GM12878 (cell line): ENCODE data around the gene IQCF6. TPM values are rescaled to one million over a fixed set of nuclear protein-coding genes. Genes with fewer than 3 reads are reported as not detected.

ENCODE experiments used
- ATAC-seq: fragments of 200-7000 bp; cut with Tn5 transposase; 3 replicates; pipeline ENCODE4 v1.9.1; 2020; ENCODE audit warnings: mild to moderate bottlenecking, moderate library complexity
- BruUV-seq: library from RNA; stranded (reverse); fragments of 400-500 nt; replicated peaks from 2 replicates; lab custom pipeline; 2021; lab: Mats Ljungman, UMichigan
- CTCF ChIA-PET: fragments of 300-600 bp; sonication (Branson Sonifier 250); formaldehyde crosslinking; extraction: SDS; loops from one replicate; lab custom pipeline; 2021; ENCODE audit warnings: inconsistent platforms; lab: Yijun Ruan, JAX
- POLR2A ChIA-PET: fragments of 350-600 bp; formaldehyde crosslinking; extraction: SDS; loops from one replicate; lab custom pipeline; 2021; ENCODE audit warnings: inconsistent platforms; lab: Charles Lee
- RAD21 ChIA-PET: fragments of 300-600 bp; sonication (Branson Sonifier 250); formaldehyde crosslinking; loops from one replicate; lab custom pipeline; 2023; ENCODE audit warnings: antibody characterized with exemption; ENCODE audit not compliant: unreplicated experiment; lab: Charles Lee
- SMC1A ChIA-PET: fragments of 300-600 bp; sonication (Branson Sonifier 250); formaldehyde crosslinking; loops from one replicate; lab custom pipeline; 2023; ENCODE audit not compliant: unreplicated experiment, uncharacterized antibody; lab: Charles Lee
- DNase-seq: peaks from one replicate; pipeline ENCODE4 v3.0.0-alpha.2; 2011; ENCODE audit warnings: low read depth, low spot score
- FAIRE-seq: peaks from 3 replicates; lab custom pipeline; 2011; peaks lifted over from hg19 to GRCh38; lab: Jason Lieb, UNC
- H2AFZ ChIP-seq: 2 replicates; pipeline ENCODE4 v1.6.0; 2011; ENCODE audit warnings: low read depth, low read length, control low read depth; ENCODE audit not compliant: control insufficient read depth
- H3K27ac ChIP-seq: 2 replicates; pipeline ENCODE4 v1.5.1; 2011; ENCODE audit warnings: control low read depth; ENCODE audit not compliant: control insufficient read depth, insufficient read depth
- H3K27me3 ChIP-seq, 2 experiments: replicated peaks in 1 of 2; 2 replicates each; pipeline versions ENCODE4 v1.6.0 to v1.6.1; 2011; ENCODE audit warnings: low read length in 1 of 2; ENCODE audit not compliant: control insufficient read depth in 2 of 2, insufficient read depth in 2 of 2
- H3K36me3 ChIP-seq, 2 experiments: 2 replicates each; pipeline ENCODE4 v1.5.1; 2011; ENCODE audit warnings: low read length in 1 of 2; ENCODE audit not compliant: control insufficient read depth in 2 of 2, insufficient read depth in 2 of 2
- H3K4me1 ChIP-seq: 2 replicates; pipeline ENCODE4 v1.6.1; 2011; ENCODE audit warnings: mild to moderate bottlenecking, low read length, moderate library complexity, mixed read lengths; ENCODE audit not compliant: control insufficient read depth, insufficient read depth
- H3K4me2 ChIP-seq: 2 replicates; pipeline ENCODE4 v1.6.0; 2011; ENCODE audit warnings: control low read depth; ENCODE audit not compliant: control insufficient read depth, insufficient read depth
- H3K4me3 ChIP-seq: fragments of 200-600 bp; sonication (generic); 2 replicates; pipeline ENCODE4 v1.5.1; 2016
- H3K79me2 ChIP-seq: 2 replicates; pipeline ENCODE4 v1.6.0; 2011; ENCODE audit warnings: low read length; ENCODE audit not compliant: control insufficient read depth, insufficient read depth
- H3K9ac ChIP-seq: 2 replicates; pipeline ENCODE4 v1.8.0; 2011; ENCODE audit warnings: low read length, control low read depth, mixed read lengths; ENCODE audit not compliant: control insufficient read depth, insufficient read depth
- H3K9me3 ChIP-seq: replicated peaks from 3 replicates; pipeline ENCODE4 v1.5.1; 2011; ENCODE audit warnings: mild to moderate bottlenecking, low read length; ENCODE audit not compliant: control insufficient read depth, insufficient read depth
- H4K20me1 ChIP-seq: 2 replicates; pipeline ENCODE4 v1.6.0; 2011; ENCODE audit not compliant: control insufficient read depth, insufficient read depth
- RAD21 ChIP-seq: IDR thresholded peaks from 2 replicates; pipeline ENCODE4 v1.6.1; 2011; ENCODE audit warnings: mild to moderate bottlenecking, low read depth, low read length, moderate library complexity; ENCODE audit not compliant: insufficient read depth
- SMAD5 ChIP-seq: IDR thresholded peaks from 2 replicates; pipeline ENCODE4 v1.6.1; 2016; ENCODE audit warnings: antibody characterized with exemption, low read depth
- SMC3 ChIP-seq: IDR thresholded peaks from 2 replicates; pipeline ENCODE4 v1.6.1; 2011; ENCODE audit warnings: low read length, improper control_type of control experiment, borderline replicate concordance
- WRNIP1 ChIP-seq: IDR thresholded peaks from 2 replicates; pipeline ENCODE4 v1.6.1; 2011; ENCODE audit warnings: low read depth, low read length, improper control_type of control experiment, borderline replicate concordance
- WGBS: methylation state at CpG from one replicate; pipeline ENCODE4 v1.1.6; 2016; ENCODE audit warnings: low lambda C conversion rate; ENCODE audit not compliant: insufficient replicate concordance, insufficient coverage; ENCODE audit errors: missing lambda C conversion rate; 5-methylcytosine and 5-hydroxymethylcytosine counted together
- in situ Hi-C: fragments of 300-500 bp; cut with MboI; formaldehyde crosslinking; loops from 9 replicates; pipeline ENCODE4 v1.14.3; 2018; ENCODE audit warnings: mixed read lengths
- intact Hi-C: fragments of 100-400 bp; cut with micrococcal nuclease; formaldehyde crosslinking; loops from one replicate; pipeline ENCODE4 v1.14.2; 2022; ENCODE audit not compliant: unreplicated experiment
- polyA plus RNA-seq, 11 experiments: library from polyadenylated mRNA; depleted of rRNA in 4 of 11; unstranded in 6 of 11; stranded (reverse) in 5 of 11; fragments of >200 nt; fragmentation: Nextera tagmentation in 4 of 11; fragmentation: Illumina TruSeq in 1 of 11; extraction: Ambion mirVana in 4 of 11; extraction: Trizol in 1 of 11; gene quantifications; 1 replicate in 1 of 11; 2 replicates in 10 of 11; pipeline versions ENCODE4 v1.2.1 to v1.2.3, GENCODE V29; 2011 to 2016; ENCODE audit warnings: inconsistent platforms in 2 of 11, missing spikeins in 2 of 11, low read depth in 1 of 11
- total RNA-seq, 4 experiments: library from RNA; depleted of rRNA in 3 of 4; stranded (reverse); fragments of >200 nt in 3 of 4; fragmentation: Illumina TruSeq in 1 of 4; extraction: Trizol in 1 of 4; gene quantifications; 2 replicates each; pipeline versions ENCODE4 v1.2.1 to v1.2.3, GENCODE V29; 2013 to 2021
- TF ChIP-seq, protein P1 (sequence below), 3 experiments: IDR thresholded peaks in 2 of 3; conservative IDR thresholded peaks in 1 of 3; 2 replicates each; pipeline ENCODE4 v1.5.1; 2011; ENCODE audit warnings: low read depth in 3 of 3, low read length in 3 of 3, mild to moderate bottlenecking in 3 of 3, control low read depth in 2 of 3, moderate library complexity in 2 of 3, inconsistent platforms in 1 of 3, mixed read lengths in 1 of 3; ENCODE audit not compliant: control insufficient read depth in 2 of 3, insufficient read depth in 1 of 3; ENCODE audit errors: extremely low read depth in 1 of 3

IQCF6 gene
- total and polyA plus RNA-seq, 10 of the 15 experiments (the other 5 are each of a cell fraction or from before 2014, with no cell fraction given), result not detected

DNA sequence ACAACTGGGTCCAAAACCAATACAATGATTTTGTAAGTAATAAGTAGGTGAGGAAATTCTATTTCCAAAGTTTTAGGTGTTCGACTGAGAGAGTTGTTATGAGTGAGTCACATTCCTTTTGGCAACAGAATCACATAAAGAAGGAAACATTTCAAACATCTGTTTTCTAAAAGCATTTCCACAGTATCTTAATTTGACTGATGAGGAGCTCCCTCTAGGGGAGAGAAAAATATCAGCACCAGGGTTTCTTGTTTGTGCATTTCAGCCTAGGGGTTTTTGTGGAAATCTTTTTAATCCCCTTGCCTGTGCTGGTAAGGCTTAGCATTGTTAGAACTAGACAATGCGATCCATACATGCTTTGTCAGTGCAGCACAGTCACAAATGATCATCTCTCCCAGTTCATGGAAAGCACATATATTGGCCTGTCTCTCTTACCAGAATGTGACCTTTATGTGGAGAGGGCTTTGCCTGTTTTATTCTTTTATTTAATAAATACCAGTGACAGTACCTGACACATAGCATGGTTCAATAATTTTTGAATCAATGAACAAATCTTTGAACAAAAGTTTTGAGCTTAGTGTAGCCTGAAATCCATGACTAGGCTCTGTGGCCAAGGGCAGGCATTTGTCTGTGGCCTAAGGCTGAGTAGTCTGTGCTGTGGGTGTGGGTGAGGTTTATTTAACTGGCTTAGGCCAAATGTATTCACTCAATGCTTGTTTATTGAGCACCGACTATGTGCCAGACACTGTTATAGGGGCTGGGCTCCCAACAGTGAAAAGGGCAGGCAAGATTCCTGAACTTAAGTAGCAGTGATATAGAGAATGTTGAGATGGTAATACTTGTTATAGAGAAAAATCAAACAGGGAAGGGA is 21.1 kb upstream of the IQCF6 start:
- ChIA-PET SMC1A (interaction anchor here (0.6 to 2.2 kb wide), 6 partner anchors 81 to 298 kb away, joined by 3 to 7 read pairs (median 4); no protein-coding TSS in a partner anchor), CTCF (interaction anchor here (0.6 to 9.5 kb wide), 14 partner anchors 10 to 411 kb away, joined by 3 to 116 read pairs (median 4); partner anchors contain the start of gene DCAF1)
- no peaks in the 10 kb centered on the region for H3K36me3 ChIP-seq
- no peak overlapping the region for H3K4me2 ChIP-seq
- no peak overlapping the region for H3K4me3 ChIP-seq
- no peaks in the 10 kb centered on the region for H3K9me3 ChIP-seq
- WGBS, result 0% methylated on average over 3 of the region's 3 CpGs
- no peak for TF ChIP-seq WRNIP1
- TF ChIP-seq SMAD5, result no peak
- peak; percentile 53; the same call in 1 of the 2 replicates for TF ChIP-seq SMC3
- TF ChIP-seq, protein P1, sequence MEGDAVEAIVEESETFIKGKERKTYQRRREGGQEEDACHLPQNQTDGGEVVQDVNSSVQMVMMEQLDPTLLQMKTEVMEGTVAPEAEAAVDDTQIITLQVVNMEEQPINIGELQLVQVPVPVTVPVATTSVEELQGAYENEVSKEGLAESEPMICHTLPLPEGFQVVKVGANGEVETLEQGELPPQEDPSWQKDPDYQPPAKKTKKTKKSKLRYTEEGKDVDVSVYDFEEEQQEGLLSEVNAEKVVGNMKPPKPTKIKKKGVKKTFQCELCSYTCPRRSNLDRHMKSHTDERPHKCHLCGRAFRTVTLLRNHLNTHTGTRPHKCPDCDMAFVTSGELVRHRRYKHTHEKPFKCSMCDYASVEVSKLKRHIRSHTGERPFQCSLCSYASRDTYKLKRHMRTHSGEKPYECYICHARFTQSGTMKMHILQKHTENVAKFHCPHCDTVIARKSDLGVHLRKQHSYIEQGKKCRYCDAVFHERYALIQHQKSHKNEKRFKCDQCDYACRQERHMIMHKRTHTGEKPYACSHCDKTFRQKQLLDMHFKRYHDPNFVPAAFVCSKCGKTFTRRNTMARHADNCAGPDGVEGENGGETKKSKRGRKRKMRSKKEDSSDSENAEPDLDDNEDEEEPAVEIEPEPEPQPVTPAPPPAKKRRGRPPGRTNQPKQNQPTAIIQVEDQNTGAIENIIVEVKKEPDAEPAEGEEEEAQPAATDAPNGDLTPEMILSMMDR (IDR thresholded peaks at IDR 0.05 in 2 of 3, conservative IDR thresholded peaks at IDR 0.05 in 1 of 3; ENCODE audit: control insufficient read depth in 2 of 3, extremely low read depth in 1 of 3, insufficient read depth in 1 of 3, low read depth in 3 of 3, low read length in 3 of 3), result peak; percentile 70 to 74 (median 73); a peak in 5 of 6 replicates
- TF ChIP-seq RAD21, result peak; percentile 72
- TF ChIP-seq, all 136 proteins: peak for 3
- FAIRE-seq (peak; percentile 47), DNase-seq (peak; percentile 5), ATAC-seq (peak; percentile 71)
- ChIA-PET POLR2A (no interaction called here), RAD21 (interaction anchor here (0.7 to 4.5 kb wide), 4 partner anchors 80 to 299 kb away, joined by 4 to 47 read pairs (median 16); partner anchors contain the start of gene DCAF1)
- no peaks in the 10 kb centered on the region for H4K20me1 ChIP-seq
- no peak overlapping the region for H3K27ac ChIP-seq
- in situ Hi-C loops (loop anchor here (5.0 kb wide), 1 partner anchor 298 kb away; the partner anchor contains the start of gene DCAF1), intact Hi-C loops (loop anchor here (1.0 to 5.0 kb wide), 3 partner anchors 81 to 408 kb away; partner anchors contain the start of gene RBM15B)
- H3K79me2 ChIP-seq, result no peaks in the 10 kb centered on the region
- H3K9ac ChIP-seq, result no peak overlapping the region
- H2AFZ ChIP-seq, result no peak overlapping the region
- H3K27me3 ChIP-seq, result no peaks in the 10 kb centered on the region; a peak in 1 of 4 replicates
- no peaks in the 10 kb centered on the region for H3K4me1 ChIP-seq
- no TSS peak for BruUV-seq
